Jurkat, Clone E6-1 (cell line): ENCODE results near the gene FATE1.
A peak's percentile ranks its signal among the peaks of the same experiment; 100 is the strongest.

ENCODE experiments used
- DNase-seq: peaks from one replicate; pipeline ENCODE4 v3.0.0-alpha.2; 2011; ENCODE audit warnings: low read depth, low spot score
- H3K4me3 ChIP-seq: 2 replicates; pipeline ENCODE4 v1.5.1; 2011; ENCODE audit warnings: mild to moderate bottlenecking, low read length, control low read depth, moderate library complexity

The FATE1 gene

GRCh38 chrX:151702026-151702714 lies 13.7 kb upstream of the FATE1 start:
- DNase-seq, result no peak
- no peak overlapping the region for H3K4me3 ChIP-seq

DNA sequence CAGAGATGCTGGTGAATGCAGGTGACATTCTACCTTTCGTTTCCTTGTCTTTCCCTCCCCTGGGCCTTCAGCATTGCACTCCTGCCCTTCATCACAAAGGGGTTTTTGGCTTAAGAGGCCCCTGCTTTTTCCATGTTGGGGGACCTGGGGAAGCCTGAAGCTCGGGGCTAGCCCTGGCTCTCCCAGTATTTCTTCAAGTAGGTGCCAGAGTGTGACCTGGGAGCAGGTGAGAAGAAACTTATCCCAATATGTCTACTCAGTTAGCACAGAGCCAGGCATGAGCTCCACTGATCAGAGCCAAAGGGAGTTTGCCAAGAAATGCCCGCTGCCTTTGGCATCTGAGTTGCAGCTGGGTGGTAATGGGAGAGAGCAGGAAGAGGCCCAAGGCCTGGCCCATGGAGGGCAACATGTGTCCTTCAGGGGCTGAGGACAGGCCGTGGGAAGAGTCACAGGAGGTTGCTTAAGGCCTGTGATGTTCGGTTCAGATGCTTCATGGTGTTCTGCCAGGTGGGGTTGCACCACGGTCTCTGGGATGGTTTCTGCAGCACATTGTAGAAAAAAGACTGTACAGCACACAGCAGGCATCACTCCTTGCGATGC lies 13.0 kb upstream of the FATE1 start:
- DNase-seq, result no peak
- no peak overlapping the region for H3K4me3 ChIP-seq

DNA sequence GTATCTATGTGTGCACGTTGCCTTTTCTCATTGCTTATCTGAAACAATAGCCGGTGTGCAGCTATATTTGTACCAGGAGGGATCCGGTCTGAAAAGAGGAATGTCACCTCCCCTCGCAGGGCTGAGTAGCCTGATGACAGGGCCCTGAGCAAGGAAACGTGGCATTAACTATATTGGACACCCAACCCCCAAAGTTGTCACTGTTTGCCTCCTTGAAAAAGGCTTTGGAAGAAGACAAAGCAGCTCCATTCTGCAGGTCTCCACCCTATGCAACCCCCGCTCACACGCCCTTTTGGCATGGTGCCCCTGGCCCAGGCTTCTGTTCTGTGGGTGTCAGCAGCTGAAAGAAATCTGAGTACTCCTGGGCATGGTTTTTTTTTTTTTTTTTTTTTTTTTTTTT lies 12.3 kb upstream of the FATE1 start:
- DNase-seq, result no peak
- no peak overlapping the region for H3K4me3 ChIP-seq

DNA sequence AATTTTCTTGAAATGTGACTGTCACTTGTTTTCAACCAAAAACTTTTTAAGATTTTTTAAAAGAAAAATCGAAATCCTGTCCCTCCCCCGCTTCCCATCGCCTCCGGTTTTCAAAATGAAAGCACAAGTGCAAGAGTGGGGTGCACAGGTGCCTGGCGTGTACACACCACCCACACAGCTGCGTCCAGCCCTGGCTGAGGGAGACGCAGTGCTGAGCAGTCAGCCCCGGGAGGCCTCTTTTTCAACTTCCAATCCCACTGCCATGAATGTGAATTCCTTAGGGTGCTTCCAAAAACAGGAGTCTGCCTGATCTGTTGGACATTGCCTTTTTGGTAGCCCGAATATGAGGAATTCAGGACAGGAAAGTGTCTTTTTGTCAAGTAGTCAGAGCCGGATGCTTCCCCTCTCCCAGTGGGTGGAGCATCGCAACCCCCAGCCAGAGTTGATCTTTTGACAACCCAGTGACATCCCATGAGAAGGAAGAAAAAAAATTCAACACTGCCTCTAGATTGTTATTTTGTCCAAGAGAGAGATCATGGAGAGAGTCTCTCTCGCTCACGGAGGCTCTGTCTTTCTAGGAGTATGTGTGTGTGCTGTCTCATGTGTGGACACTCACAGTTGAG lies 11.7 kb upstream of the FATE1 start:
- no peak for DNase-seq

DNA sequence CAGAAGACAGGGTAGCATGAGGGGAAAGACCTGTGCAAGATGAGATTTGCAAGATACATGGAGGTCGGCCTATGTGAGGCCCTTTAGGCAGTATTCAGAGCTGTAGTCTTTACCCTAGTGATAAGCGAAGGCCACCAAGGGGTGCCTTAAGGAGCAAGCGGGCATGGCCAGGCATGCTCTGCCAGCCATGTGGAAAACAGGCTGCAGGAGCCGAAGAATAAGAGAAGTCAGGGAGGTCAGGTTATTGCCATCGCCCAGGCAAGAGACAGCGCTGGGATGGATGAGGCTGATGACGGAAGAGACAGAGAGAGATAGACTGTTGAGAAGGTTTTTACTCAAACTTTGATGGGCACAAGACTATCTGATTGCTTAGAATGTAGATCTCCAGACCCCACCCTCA lies 7.0 kb upstream of the FATE1 start:
- DNase-seq, result no peak
- H3K4me3 ChIP-seq, result no peak overlapping the region

More for the DNA sequence above, 11.7 kb upstream of the FATE1 start:
- H3K4me3 ChIP-seq, result no peak overlapping the region

GRCh38 chrX:151710457-151710856 lies 5.4 kb upstream of the FATE1 start:
- no peak overlapping the region for H3K4me3 ChIP-seq
- DNase-seq, result no peak

- no peak overlapping the region for H3K4me3 ChIP-seq
- DNase-seq, result no peak
Measured at GRCh38 chrX:151711154-151711553, 4.7 kb upstream of the FATE1 start.

DNA sequence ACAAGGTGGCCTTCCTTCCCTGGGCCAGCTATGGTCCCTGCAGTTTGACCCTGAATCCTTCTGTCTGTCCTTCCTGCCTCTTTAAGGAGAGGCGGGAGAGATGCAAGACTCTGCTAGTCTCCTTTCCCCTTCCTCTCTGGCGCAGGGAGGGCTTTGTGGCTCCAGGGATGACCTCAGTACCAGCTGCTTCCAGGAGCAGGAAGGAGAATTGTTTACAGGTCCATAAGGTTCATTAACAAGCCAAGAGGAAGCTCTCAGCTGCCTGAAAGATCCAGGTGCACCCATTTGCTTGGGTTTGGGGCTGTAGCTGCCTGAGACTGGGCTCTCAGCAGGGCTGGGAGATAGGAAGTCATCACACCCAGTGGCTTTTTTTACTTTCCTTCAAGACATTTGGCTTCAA lies 4.0 kb upstream of the FATE1 start:
- DNase-seq, result no peak

GRCh38 chrX:151712253-151712652 lies 3.6 kb upstream of the FATE1 start:
- DNase-seq, result no peak
- no peak overlapping the region for H3K4me3 ChIP-seq

More for the DNA sequence above, 4.0 kb upstream of the FATE1 start:
- no peak overlapping the region for H3K4me3 ChIP-seq

GRCh38 chrX:151713849-151714248 lies 2.0 kb upstream of the FATE1 start:
- no peak overlapping the region for H3K4me3 ChIP-seq
- DNase-seq, result peak; percentile 1

DNA sequence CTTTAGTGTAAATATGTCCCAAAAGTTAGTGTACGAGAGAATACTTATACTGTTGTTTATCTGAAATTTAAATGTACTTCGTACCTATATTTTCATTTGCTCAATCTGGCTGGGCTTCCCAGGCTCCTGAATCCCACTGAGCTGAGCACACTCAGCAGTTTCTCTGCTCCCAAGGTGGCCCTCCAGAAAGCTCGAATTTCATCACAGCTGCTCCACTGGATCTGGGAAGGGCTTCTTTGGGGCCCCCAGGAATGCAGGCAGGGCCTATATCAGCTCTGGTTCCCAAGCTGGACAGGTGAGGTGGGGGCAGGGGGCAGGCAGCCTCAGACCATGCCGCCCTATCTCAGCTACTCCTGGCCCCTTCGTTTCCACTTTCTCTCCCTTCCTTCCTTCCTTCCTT lies 1.5 kb upstream of the FATE1 start:
- H3K4me3 ChIP-seq, result no peak overlapping the region
- DNase-seq, result no peak

DNA sequence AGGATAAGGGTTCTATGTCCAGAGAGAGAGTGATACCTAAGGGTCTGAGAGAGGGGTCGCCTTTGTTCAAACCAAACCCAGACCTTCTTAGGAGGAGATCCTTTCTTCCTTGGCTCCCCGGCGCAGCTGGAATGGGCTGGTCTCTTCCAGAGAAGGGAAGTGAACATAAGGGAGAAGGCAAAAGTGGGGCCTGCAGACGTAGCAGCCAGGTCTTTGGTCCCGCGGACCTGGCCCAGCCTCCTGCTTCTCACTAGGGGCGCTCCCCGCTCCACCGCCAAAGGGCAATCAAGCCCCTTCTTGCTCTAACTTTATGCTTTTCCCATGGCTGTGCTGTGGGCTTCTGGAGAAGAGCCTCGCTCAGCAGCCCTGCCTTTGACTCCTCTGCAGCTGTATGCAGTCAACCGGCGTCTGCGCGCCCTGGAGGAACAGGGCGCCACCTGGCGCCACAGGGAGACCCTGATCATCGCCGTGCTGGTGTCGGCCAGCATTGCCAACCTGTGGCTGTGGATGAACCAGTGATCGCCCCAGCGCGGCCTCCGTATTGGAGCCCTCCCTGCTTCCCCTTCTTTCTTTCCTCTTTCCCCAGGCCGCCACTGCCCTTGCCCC lies 6.5 kb downstream of the FATE1 start:
- no peak overlapping the region for H3K4me3 ChIP-seq
- no peak for DNase-seq

DNA sequence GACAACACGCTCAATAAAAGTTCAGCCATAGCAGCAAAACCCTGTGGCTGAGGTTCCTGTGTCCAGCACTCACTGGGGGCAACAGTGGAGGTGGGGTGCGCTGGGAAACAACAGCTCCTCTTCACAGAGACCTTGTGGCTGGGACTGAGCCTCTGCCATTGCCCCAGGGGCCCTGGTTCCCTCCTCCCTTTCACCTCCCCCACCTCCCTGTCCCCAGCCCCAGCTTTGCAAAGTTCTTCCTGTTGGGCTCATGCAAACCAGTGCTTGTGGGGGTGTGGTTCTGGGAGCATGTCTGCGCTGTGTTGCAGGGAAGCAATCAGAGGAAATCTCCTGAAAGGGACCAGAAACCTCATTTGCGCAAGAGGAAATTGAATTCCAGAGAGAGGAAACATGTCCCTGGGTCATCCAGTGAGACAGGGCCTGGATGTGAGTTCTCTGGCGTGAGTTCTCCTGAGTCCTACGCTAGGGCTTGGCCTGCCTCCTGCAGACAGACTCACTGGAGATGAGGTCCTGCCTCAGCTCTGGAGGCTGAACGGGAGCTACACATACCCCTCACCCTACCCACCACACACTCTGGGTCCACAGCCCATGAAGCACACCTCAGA lies 7.4 kb downstream of the FATE1 start:
- no peak overlapping the region for H3K4me3 ChIP-seq
- no peak for DNase-seq

DNA sequence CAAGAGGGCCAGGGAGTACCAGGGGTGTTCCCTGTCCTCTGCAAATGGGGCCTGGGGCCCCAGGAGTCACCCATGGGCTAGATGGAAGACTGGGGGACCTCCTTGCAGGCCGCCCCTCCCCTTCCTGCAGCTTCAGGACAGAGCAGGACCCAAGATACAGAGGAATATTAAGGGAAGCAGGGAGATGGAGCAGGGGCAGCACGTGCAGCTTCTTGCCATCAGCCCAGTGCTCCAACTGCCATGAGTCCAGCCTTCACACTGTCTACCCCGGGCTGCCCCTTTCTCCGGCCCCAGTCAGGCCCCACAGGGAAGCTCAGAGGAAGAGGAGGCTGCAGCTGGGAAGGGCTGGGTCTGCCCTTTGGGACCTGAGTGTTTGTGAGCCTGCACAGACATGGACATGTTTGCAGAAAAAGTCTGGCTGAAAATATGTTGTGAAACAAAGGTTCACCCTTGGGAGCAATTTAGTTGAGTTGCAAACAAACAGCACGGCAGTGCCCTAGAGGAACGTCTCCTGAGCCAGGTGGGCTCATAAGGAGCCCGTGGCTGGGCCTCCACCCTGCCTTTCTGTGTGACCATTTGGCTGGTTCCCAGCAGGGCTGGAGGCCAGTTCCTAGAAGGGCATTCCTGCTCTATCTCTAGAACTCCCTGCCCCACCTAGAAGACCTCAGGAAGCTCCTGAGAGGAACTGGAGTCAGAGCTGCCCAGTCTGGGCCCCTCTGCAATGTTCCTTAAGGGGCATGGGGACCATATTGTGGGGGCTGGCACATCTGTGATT lies 8.9 kb downstream of the FATE1 start:
- no peak overlapping the region for H3K4me3 ChIP-seq
- DNase-seq, result no peak

DNA sequence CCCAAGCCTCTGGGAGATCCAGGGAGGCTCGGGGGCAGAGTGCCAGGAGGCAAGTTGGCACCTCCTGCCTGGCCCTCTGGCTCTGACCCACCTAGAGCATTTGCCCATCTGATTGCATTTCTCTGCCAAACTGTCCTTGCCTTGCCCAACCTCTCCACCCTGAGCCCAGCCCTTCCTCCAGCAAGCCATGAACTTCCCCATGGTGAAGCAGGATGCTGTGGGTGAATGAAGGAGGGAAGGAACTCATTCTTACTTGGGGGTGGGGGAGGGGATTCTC lies 9.4 kb downstream of the FATE1 start:
- no peak overlapping the region for H3K4me3 ChIP-seq
- DNase-seq, result no peak

DNA sequence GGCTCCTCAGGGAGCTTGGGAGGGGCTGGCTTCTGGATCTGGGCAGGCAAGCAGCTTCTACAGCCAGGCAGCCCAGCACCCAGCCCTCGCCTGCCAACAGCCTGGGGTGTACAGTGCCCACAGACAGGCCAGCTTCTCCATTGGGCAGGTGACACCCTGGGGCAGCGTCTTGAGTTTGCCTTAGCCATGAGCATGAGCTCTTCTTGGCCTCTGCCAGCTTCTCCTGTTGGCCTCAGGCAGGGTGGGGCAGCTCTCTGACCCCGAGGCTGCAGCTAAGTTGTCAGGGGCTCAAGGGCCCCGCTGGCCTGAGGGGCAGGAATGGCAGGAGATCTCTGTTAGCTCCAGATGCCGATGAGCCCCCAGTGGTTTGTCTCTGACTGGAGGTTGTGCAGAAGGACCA lies 10.9 kb downstream of the FATE1 start:
- no peak for DNase-seq
- no peak overlapping the region for H3K4me3 ChIP-seq

GRCh38 chrX:151727346-151727745 lies 11.5 kb downstream of the FATE1 start:
- no peak overlapping the region for H3K4me3 ChIP-seq
- DNase-seq, result no peak

DNA sequence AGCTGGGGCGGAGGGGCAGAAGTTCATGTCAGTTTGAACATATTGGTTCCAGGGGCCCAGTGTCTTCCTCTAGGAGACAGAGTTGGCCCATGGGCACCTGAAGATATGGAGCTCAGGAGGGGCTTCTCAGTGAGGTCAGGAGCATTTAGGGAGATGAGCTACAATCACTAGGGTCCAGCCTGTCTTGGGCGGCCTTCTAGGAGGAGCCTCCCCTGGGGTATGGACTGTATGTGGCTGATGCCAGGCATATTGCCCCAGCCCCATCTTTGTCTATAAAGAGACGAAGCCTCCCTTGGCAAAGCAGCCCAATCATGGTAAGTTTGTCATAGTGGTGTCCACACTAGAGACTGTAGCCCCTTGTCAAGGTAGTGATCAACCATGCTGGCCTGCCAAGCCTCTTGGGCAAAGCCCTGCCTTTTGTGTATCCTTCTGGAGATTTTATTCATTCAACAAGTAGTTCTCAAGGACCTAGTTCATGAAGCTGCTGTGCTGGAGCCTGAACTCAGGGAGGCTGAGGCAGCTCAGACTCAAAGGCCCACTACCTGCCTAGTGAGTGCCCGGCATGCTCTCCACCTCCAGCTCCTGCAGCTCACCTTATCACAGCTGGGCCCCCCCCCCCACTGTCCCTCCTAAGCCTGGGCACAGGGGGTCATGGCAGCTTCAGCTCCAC lies 13.4 kb downstream of the FATE1 start:
- DNase-seq, result no peak
- no peak overlapping the region for H3K4me3 ChIP-seq

DNA sequence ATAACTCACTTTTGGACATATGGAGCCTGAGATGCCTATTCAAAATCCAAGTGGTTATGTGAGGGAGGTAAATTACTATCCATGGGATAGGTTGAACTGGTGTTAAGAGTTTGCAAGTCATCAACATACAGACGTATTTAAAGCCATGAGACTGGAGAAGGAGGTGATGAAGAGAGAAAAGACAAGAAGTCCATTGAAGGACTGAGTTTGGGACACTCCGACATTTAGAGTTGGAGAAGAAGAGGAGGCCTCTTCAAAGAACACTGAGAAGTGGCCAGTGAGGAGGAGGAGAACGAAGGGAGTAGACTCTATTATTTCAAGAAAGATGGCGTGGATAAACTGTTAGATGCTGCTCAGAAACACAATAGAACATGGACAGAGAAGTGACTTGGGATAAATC lies 18.6 kb downstream of the FATE1 start, which contains the start of gene CNGA2:
Gene CNGA2 (plus strand): TSS at position 301 of the 400 bp plus-strand sequence. CDS start 3,738 bp downstream, outside the sequence.
- H3K4me3 ChIP-seq, result no peak within 1 kb of the TSS
- no peak for DNase-seq
